ENCODE results near the gene VAT1L. TPM values are rescaled to one million over a fixed set of nuclear protein-coding genes. Genes with fewer than 3 reads are reported as not detected.

The VAT1L gene
- total RNA-seq, 1 experiment from 2014 or later, result 0.10 TPM

DNA sequence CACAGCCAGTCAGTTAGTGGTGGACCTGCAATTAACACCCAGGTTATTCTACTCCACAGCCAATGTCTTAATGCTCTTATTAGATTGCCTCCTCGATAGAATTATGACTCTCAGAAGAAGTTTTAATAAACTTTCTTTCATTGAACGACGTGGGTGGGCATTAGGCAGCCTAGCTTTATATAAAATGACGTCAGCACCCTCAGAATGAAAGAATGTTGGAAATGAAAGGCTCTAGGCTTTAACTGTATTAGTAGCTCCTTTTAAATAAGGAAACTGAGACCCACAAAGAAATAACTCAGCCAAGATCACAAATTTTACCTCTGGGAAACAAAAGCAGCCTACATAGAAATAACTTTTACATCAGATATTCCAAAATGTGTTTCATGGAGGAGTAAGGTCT, 142.7 kb downstream of the VAT1L start:
- ChIA-PET RAD21 (ENCODE audit: low non-redundant PET in 1 of 2, low total read pairs in 2 of 2, uncharacterized antibody in 2 of 2, unreplicated experiment in 2 of 2) (no interaction called here), CTCF (no interaction called here)
- intact Hi-C loops (cut with micrococcal nuclease), result no loop called here

More for the DNA sequence above, 142.7 kb downstream of the VAT1L start:
- ATAC-seq (no peak), DNase-seq (ENCODE audit: low read depth, low spot score) (no peak)
- no peaks in the 10 kb centered on the region for H4K20me1 ChIP-seq (ENCODE audit: insufficient read depth)
- H3K27me3 ChIP-seq (ENCODE audit: insufficient read depth, low read length), result peaks cover 10% of the 10 kb centered on the region
- TF ChIP-seq, protein P1, sequence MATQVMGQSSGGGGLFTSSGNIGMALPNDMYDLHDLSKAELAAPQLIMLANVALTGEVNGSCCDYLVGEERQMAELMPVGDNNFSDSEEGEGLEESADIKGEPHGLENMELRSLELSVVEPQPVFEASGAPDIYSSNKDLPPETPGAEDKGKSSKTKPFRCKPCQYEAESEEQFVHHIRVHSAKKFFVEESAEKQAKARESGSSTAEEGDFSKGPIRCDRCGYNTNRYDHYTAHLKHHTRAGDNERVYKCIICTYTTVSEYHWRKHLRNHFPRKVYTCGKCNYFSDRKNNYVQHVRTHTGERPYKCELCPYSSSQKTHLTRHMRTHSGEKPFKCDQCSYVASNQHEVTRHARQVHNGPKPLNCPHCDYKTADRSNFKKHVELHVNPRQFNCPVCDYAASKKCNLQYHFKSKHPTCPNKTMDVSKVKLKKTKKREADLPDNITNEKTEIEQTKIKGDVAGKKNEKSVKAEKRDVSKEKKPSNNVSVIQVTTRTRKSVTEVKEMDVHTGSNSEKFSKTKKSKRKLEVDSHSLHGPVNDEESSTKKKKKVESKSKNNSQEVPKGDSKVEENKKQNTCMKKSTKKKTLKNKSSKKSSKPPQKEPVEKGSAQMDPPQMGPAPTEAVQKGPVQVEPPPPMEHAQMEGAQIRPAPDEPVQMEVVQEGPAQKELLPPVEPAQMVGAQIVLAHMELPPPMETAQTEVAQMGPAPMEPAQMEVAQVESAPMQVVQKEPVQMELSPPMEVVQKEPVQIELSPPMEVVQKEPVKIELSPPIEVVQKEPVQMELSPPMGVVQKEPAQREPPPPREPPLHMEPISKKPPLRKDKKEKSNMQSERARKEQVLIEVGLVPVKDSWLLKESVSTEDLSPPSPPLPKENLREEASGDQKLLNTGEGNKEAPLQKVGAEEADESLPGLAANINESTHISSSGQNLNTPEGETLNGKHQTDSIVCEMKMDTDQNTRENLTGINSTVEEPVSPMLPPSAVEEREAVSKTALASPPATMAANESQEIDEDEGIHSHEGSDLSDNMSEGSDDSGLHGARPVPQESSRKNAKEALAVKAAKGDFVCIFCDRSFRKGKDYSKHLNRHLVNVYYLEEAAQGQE (IDR thresholded peaks at IDR 0.05; ENCODE audit: low read depth), result no peak
- TF ChIP-seq FOSL1 (IDR thresholded peaks at IDR 0.05; ENCODE audit: low read depth) (no peak), SRF (IDR thresholded peaks at IDR 0.05; ENCODE audit: low read depth) (no peak), JUND (IDR thresholded peaks at IDR 0.05) (no peak), POLR2A (IDR thresholded peaks at IDR 0.05; ENCODE audit: borderline replicate concordance, extremely low read depth, insufficient read depth, insufficient read length) (no peak), ZNF274 (IDR thresholded peaks at IDR 0.05; ENCODE audit: low read depth, low read length) (no peak), ATF3 (IDR thresholded peaks at IDR 0.05) (no peak)
- TF ChIP-seq, protein P2, sequence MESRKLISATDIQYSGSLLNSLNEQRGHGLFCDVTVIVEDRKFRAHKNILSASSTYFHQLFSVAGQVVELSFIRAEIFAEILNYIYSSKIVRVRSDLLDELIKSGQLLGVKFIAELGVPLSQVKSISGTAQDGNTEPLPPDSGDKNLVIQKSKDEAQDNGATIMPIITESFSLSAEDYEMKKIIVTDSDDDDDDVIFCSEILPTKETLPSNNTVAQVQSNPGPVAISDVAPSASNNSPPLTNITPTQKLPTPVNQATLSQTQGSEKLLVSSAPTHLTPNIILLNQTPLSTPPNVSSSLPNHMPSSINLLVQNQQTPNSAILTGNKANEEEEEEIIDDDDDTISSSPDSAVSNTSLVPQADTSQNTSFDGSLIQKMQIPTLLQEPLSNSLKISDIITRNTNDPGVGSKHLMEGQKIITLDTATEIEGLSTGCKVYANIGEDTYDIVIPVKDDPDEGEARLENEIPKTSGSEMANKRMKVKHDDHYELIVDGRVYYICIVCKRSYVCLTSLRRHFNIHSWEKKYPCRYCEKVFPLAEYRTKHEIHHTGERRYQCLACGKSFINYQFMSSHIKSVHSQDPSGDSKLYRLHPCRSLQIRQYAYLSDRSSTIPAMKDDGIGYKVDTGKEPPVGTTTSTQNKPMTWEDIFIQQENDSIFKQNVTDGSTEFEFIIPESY (IDR thresholded peaks at IDR 0.05; ENCODE audit: extremely low read depth, insufficient replicate concordance, low read length), result no peak
- H3K27ac ChIP-seq (ENCODE audit: low read depth, low read length), result no peak overlapping the region
- no peaks in the 10 kb centered on the region for H3K36me3 ChIP-seq (ENCODE audit: control insufficient read depth in 1 of 2, insufficient read depth in 2 of 2, low read length in 2 of 2)
- no peak overlapping the region for H3K4me2 ChIP-seq (ENCODE audit: low read length)
- no peaks in the 10 kb centered on the region for H3K9me2 ChIP-seq (ENCODE audit: insufficient read depth)
- no peak overlapping the region for H2AFZ ChIP-seq (ENCODE audit: low read depth, low read length, poor library complexity, severe bottlenecking)
- no peaks in the 10 kb centered on the region for H3K79me2 ChIP-seq (ENCODE audit: insufficient read depth, low read length)
- BruUV-seq (replicated peaks), result no TSS peak
- H3K4me3 ChIP-seq (replicated peaks in 1 of 2; ENCODE audit: low read depth in 1 of 2, low read length in 2 of 2), result no peak overlapping the region
- no peaks in the 10 kb centered on the region for H3K4me1 ChIP-seq (ENCODE audit: control insufficient read depth in 1 of 2, insufficient read depth in 2 of 2, low read length in 2 of 2)
- H3K9me3 ChIP-seq (ENCODE audit: control insufficient read depth in 1 of 2, insufficient read depth in 1 of 2, low read depth in 1 of 2, low read length in 2 of 2), result no peaks in the 10 kb centered on the region
- no peak overlapping the region for H3K9ac ChIP-seq (ENCODE audit: low read length)
- POLR2A ChIA-PET, result no interaction called here
